SK-N-SH (cell line): ENCODE data around the gene HMMR. TPM values are rescaled to one million over a fixed set of nuclear protein-coding genes. Genes with fewer than 3 reads are reported as not detected.

Source experiments
- CTCF ChIA-PET: fragments of 300-600, 350-600 bp; formaldehyde crosslinking; extraction: SDS; loops from one replicate; lab custom pipeline; 2021; lab: Yijun Ruan, JAX
- POLR2A ChIA-PET: fragments of 350-600 bp; sonication (Branson Sonifier 250); formaldehyde crosslinking; extraction: SDS; loops from one replicate; lab custom pipeline; 2020; ENCODE audit warnings: antibody characterized with exemption, inconsistent platforms; lab: Yijun Ruan, JAX
- DNase-seq: peaks from one replicate; pipeline ENCODE4 v3.0.0; 2012
- H2AFZ ChIP-seq: fragments of 200-600 bp; sonication (generic); 2 replicates; pipeline ENCODE4 v1.8.1; 2016; ENCODE audit warnings: antibody characterized with exemption, mild to moderate bottlenecking, low read depth
- H3F3A ChIP-seq: fragments of 200-600 bp; sonication (generic); replicated peaks from 2 replicates; pipeline ENCODE3; 2016; ENCODE audit warnings: antibody characterized with exemption, mild to moderate bottlenecking; ENCODE audit not compliant: insufficient read depth
- H3K27ac ChIP-seq, 2 experiments: fragments of 200-500 bp in 1 of 2; fragments of 200-600 bp in 1 of 2; sonication (Bioruptor generic) in 1 of 2; sonication (generic), shearing (Covaris generic) in 1 of 2; 2 replicates each; pipeline versions ENCODE4 v1.5.1 to v1.6.1; 2014 to 2016; ENCODE audit warnings: low read depth in 2 of 2, inconsistent platforms in 1 of 2, low read length in 1 of 2, mild to moderate bottlenecking in 1 of 2, mixed read lengths in 1 of 2
- H3K27me3 ChIP-seq: fragments of 200-600 bp; sonication (generic), shearing (Covaris generic); 2 replicates; pipeline ENCODE4 v1.6.1; 2016; ENCODE audit warnings: mixed run types; ENCODE audit not compliant: insufficient read depth
- H3K36me3 ChIP-seq, 2 experiments: fragments of 200-500 bp in 1 of 2; fragments of 200-600 bp in 1 of 2; sonication (Bioruptor generic) in 1 of 2; sonication (generic) in 1 of 2; replicated peaks in 1 of 2; 2 replicates each; pipeline versions ENCODE3 to v1.5.1; 2014 to 2016; ENCODE audit warnings: low read length in 1 of 2, mild to moderate bottlenecking in 1 of 2; ENCODE audit not compliant: insufficient read depth in 2 of 2, control insufficient read depth in 1 of 2
- H3K4me1 ChIP-seq, 2 experiments: fragments of 200-500 bp in 1 of 2; fragments of 200-600 bp in 1 of 2; sonication (Bioruptor generic) in 1 of 2; sonication (generic), shearing (Covaris generic) in 1 of 2; 2 replicates each; pipeline versions ENCODE4 v1.5.1 to v1.6.1; 2014 to 2016; ENCODE audit warnings: low read depth in 1 of 2, low read length in 1 of 2, mixed run types in 1 of 2; ENCODE audit not compliant: insufficient read depth in 2 of 2, control insufficient read depth in 1 of 2
- H3K4me2 ChIP-seq: fragments of 200-600 bp; sonication (generic), shearing (Covaris generic); 2 replicates; pipeline ENCODE4 v1.6.1; 2017; ENCODE audit warnings: mixed run types
- H3K4me3 ChIP-seq, 2 experiments: fragments of 200-500 bp in 1 of 2; fragments of 200-600 bp in 1 of 2; sonication (Bioruptor generic) in 1 of 2; sonication (generic), shearing (Covaris generic) in 1 of 2; 2 replicates each; pipeline versions ENCODE4 v1.5.1 to v1.8.1; 2014 to 2016; ENCODE audit warnings: low read depth in 2 of 2, inconsistent platforms in 1 of 2, low read length in 1 of 2, mild to moderate bottlenecking in 1 of 2, mixed read lengths in 1 of 2, moderate library complexity in 1 of 2
- H3K79me2 ChIP-seq: fragments of 200-600 bp; sonication (generic); 2 replicates; pipeline ENCODE4 v1.8.1; 2017; ENCODE audit warnings: mild to moderate bottlenecking; ENCODE audit not compliant: insufficient read depth
- H3K9ac ChIP-seq: fragments of 200-600 bp; sonication (generic); 2 replicates; pipeline ENCODE4 v1.6.1; 2017; ENCODE audit warnings: mixed run types
- H3K9me2 ChIP-seq: fragments of 200-600 bp; sonication (generic); 2 replicates; pipeline ENCODE4 v1.6.1; 2017; ENCODE audit warnings: mixed run types
- H3K9me3 ChIP-seq: fragments of 200-600 bp; sonication (generic); 2 replicates; pipeline ENCODE4 v1.6.1; 2017; ENCODE audit warnings: mixed run types, mild to moderate bottlenecking, moderate library complexity
- H4K20me1 ChIP-seq: fragments of 200-600 bp; sonication (generic); 2 replicates; pipeline ENCODE4 v1.6.1; 2017; ENCODE audit warnings: mild to moderate bottlenecking, mixed run types; ENCODE audit not compliant: insufficient read depth
- CHD2 ChIP-seq: fragments of 150-350 bp; IDR thresholded peaks from 2 replicates; pipeline ENCODE4 v1.6.1; 2018; ENCODE audit warnings: low read length; ENCODE audit not compliant: partially characterized antibody
- ELF1 ChIP-seq: IDR thresholded peaks from 2 replicates; pipeline ENCODE4 v1.4.0; 2012
- FOSL2 ChIP-seq: IDR thresholded peaks from 2 replicates; pipeline ENCODE4 v1.4.0; 2012; ENCODE audit warnings: low read depth, mild to moderate bottlenecking, moderate library complexity, borderline replicate concordance
- GABPA ChIP-seq: IDR thresholded peaks from 2 replicates; pipeline ENCODE4 v1.4.0; 2012; ENCODE audit warnings: low read depth, mild to moderate bottlenecking
- GATA2 ChIP-seq: sonication (generic); formaldehyde crosslinking; IDR thresholded peaks from 2 replicates; pipeline ENCODE4 v1.5.0; 2020; ENCODE audit warnings: mild to moderate bottlenecking, missing genetic modification reagents
- IRF3 ChIP-seq: fragments of 150-350 bp; IDR thresholded peaks from 2 replicates; pipeline ENCODE4 v1.6.1; 2016; ENCODE audit warnings: mild to moderate bottlenecking, low read depth, low read length
- MEF2A ChIP-seq: IDR thresholded peaks from 2 replicates; pipeline ENCODE4 v1.4.0; 2012; ENCODE audit warnings: low read depth, borderline replicate concordance
- MXI1 ChIP-seq: IDR thresholded peaks from 2 replicates; pipeline ENCODE4 v1.6.1; 2012; ENCODE audit warnings: mild to moderate bottlenecking, low read depth, low read length, improper control_type of control experiment
- NFIC ChIP-seq: IDR thresholded peaks from 2 replicates; pipeline ENCODE4 v1.4.0; 2012; ENCODE audit warnings: borderline replicate concordance
- NRF1 ChIP-seq: IDR thresholded peaks from 2 replicates; pipeline ENCODE4 v1.6.1; 2012; ENCODE audit warnings: low read depth, mild to moderate bottlenecking, low read length
- POLR2AphosphoS5 ChIP-seq: IDR thresholded peaks from 2 replicates; pipeline ENCODE4 v1.6.1; 2012; ENCODE audit warnings: low read depth, low read length
- RCOR1 ChIP-seq: fragments of 150-350 bp; IDR thresholded peaks from 2 replicates; pipeline ENCODE4 v1.6.1; 2017; ENCODE audit warnings: antibody characterized with exemption, low read length
- REST ChIP-seq: IDR thresholded peaks from 2 replicates; pipeline ENCODE4 v1.6.1; 2012; ENCODE audit warnings: mild to moderate bottlenecking, low read depth, low read length, moderate library complexity
- RFX5 ChIP-seq: IDR thresholded peaks from 2 replicates; pipeline ENCODE4 v1.6.1; 2012; ENCODE audit warnings: mild to moderate bottlenecking, improper control_type of control experiment, low read length
- SIN3A ChIP-seq: IDR thresholded peaks from 2 replicates; pipeline ENCODE4 v1.6.1; 2012; ENCODE audit warnings: low read depth, mild to moderate bottlenecking, low read length, moderate library complexity, borderline replicate concordance
- TAF1 ChIP-seq: IDR thresholded peaks from 2 replicates; pipeline ENCODE4 v1.6.1; 2012; ENCODE audit warnings: low read depth, mild to moderate bottlenecking, low read length, moderate library complexity, borderline replicate concordance
- ZBTB33 ChIP-seq: IDR thresholded peaks from 2 replicates; pipeline ENCODE4 v1.4.0; 2012; ENCODE audit warnings: low read depth, borderline replicate concordance
- WGBS: methylation state at CpG from one replicate; pipeline ENCODE4 v1.1.6; 2017; ENCODE audit warnings: low lambda C conversion rate; 5-methylcytosine and 5-hydroxymethylcytosine counted together
- polyA plus RNA-seq, 3 experiments: library from polyadenylated mRNA; depleted of rRNA; stranded (reverse); fragments of >200 nt; gene quantifications; 2 replicates each; pipeline ENCODE4 v1.2.3, GENCODE V29; 2012
- TF ChIP-seq, protein P1 (sequence below): IDR thresholded peaks from 2 replicates; pipeline ENCODE4; 2012
- TF ChIP-seq, protein P2 (sequence below): IDR thresholded peaks from 2 replicates; pipeline ENCODE4 v1.4.0; 2012; ENCODE audit warnings: low read depth

Gene HMMR
- polyA plus RNA-seq, 1 of the 3 experiments (the other 2 are of a cell fraction): 7.7 TPM

GRCh38 chr5:163437309-163438182, 22.9 kb upstream of the HMMR start, which contains the start of gene CCNG1:
Gene CCNG1 (plus strand): TSS chr5:163437595. CDS start chr5:163439257, 1,662 bp downstream.
- Histone ChIP-seq H3K36me3 (peaks cover 33 to 35% of the 10 kb centered on the region in 2 experiments), H3K27me3 (no peaks in the 10 kb centered on the region), H3K79me2 (peaks cover 52% of the 10 kb centered on the region), H2AFZ (peak within 1 kb of the TSS; percentile 92), H3K9me2 (no peaks in the 10 kb centered on the region), H3K4me3 (peak within 1 kb of the TSS; percentile 91 to 98), H3K4me1 (peaks cover 12 to 24% of the 10 kb centered on the region in 2 experiments; a peak in 3 of 4 replicates), H3K9me3 (no peaks in the 10 kb centered on the region), H3F3A (peaks cover 9% of the 10 kb centered on the region), H4K20me1 (peaks cover 32% of the 10 kb centered on the region), H3K27ac (peak within 1 kb of the TSS; percentile 76 to 95), H3K9ac (peak within 1 kb of the TSS; percentile 97), H3K4me2 (peak within 1 kb of the TSS; percentile 91)
- ChIA-PET CTCF (interaction anchor here (0.6 to 1.0 kb wide), 2 partner anchors 29 to 1469 kb away, joined by 3 read pairs; no protein-coding TSS in a partner anchor), POLR2A (interaction anchor here (1.2 to 1.5 kb wide), 2 partner anchors 22 to 68 kb away, joined by 3 to 25 read pairs; partner anchors contain the start of genes HMMR, MAT2B and NUDCD2)
- WGBS: under 1% methylated on average over 34 of the region's 51 CpGs
- peak; percentile 93 for DNase-seq
- TF ChIP-seq ELF1 (peak; percentile 76), IRF3 (peak; percentile 75), NFIC (no peak), POLR2AphosphoS5 (peak; percentile 98), RCOR1 (0 out of 2 replicates have a peak, but pooled peaks have one; percentile 8), NRF1 (no peak), SIN3A (peak; percentile 42; the same call in 1 of the 2 replicates), ZBTB33 (peak; percentile 80; the same call in 1 of the 2 replicates), CHD2 (peak; percentile 98), REST (0 out of 2 replicates have a peak, but pooled peaks have one; percentile 20), RFX5 (peak; percentile 69; the same call in 1 of the 2 replicates), TAF1 (peak; percentile 96), MXI1 (peak; percentile 51; the same call in 1 of the 2 replicates), FOSL2 (no peak), GATA2 (CRISPR knock-in tag) (no peak; the same call in 1 of the 2 replicates), GABPA (peak; percentile 32; the same call in 1 of the 2 replicates), MEF2A (no peak)
- TF ChIP-seq, protein P1, sequence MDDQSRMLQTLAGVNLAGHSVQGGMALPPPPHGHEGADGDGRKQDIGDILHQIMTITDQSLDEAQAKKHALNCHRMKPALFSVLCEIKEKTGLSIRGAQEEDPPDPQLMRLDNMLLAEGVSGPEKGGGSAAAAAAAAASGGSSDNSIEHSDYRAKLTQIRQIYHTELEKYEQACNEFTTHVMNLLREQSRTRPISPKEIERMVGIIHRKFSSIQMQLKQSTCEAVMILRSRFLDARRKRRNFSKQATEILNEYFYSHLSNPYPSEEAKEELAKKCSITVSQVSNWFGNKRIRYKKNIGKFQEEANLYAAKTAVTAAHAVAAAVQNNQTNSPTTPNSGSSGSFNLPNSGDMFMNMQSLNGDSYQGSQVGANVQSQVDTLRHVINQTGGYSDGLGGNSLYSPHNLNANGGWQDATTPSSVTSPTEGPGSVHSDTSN: peak; percentile 99
- TF ChIP-seq, protein P2, sequence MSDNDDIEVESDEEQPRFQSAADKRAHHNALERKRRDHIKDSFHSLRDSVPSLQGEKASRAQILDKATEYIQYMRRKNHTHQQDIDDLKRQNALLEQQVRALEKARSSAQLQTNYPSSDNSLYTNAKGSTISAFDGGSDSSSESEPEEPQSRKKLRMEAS: 0 out of 2 replicates have a peak, but pooled peaks have one; percentile 29
